Heart left ventricle (tissue), 16 donors: Measurements from ENCODE around the gene DEPDC5. TPM values are rescaled to one million over a fixed set of nuclear protein-coding genes. Genes with fewer than 3 reads are reported as not detected.

Experiments used
- ATAC-seq, 4 donors: fragments of 200-7000 bp; cut with Tn5 transposase; one replicate each; pipeline ENCODE4 v1.9.1; 2020 to 2022; ENCODE audit warnings: moderate library complexity in 4 of 4, mild to moderate bottlenecking in 3 of 4, moderate number of reproducible peaks in 1 of 4
- DNase-seq, 5 donors: peaks; one replicate each; pipeline ENCODE4 v3.0.0-alpha.2; 2020
- H3K27ac ChIP-seq, 12 donors: fragments of 200-600 bp; sonication (generic) in 4 of 12; one replicate each; pipeline versions ENCODE4 v1.5.0 to v1.8.0; 2016 to 2022; ENCODE audit warnings: mild to moderate bottlenecking in 2 of 12
- H3K27me3 ChIP-seq, 9 donors: fragments of 200-600 bp; sonication (generic) in 2 of 9; one replicate each; pipeline versions ENCODE4 v1.5.1 to v1.8.0; 2016 to 2022; ENCODE audit warnings: mild to moderate bottlenecking in 3 of 9
- H3K36me3 ChIP-seq, 9 donors: fragments of 200-600 bp; sonication (generic) in 2 of 9; one replicate each; pipeline versions ENCODE4 v1.5.0 to v1.8.0; 2018 to 2022; ENCODE audit warnings: mild to moderate bottlenecking in 2 of 9
- H3K4me1 ChIP-seq, 12 donors: fragments of 200-600 bp; sonication (generic) in 4 of 12; one replicate each; pipeline versions ENCODE4 v1.5.0 to v1.8.0; 2016 to 2022; ENCODE audit warnings: mild to moderate bottlenecking in 3 of 12
- H3K4me3 ChIP-seq, 12 donors: fragments of 200-600 bp; sonication (generic) in 4 of 12; one replicate each; pipeline versions ENCODE4 v1.5.0 to v1.8.0; 2017 to 2022; ENCODE audit warnings: mild to moderate bottlenecking in 9 of 12, moderate library complexity in 4 of 12
- H3K9me3 ChIP-seq, 12 donors: fragments of 200-600 bp; sonication (generic) in 4 of 12; one replicate each; pipeline versions ENCODE4 v1.5.0 to v1.8.0; 2016 to 2022; ENCODE audit warnings: mild to moderate bottlenecking in 1 of 12
- CTCF ChIP-seq, 12 donors: fragments of 200-600 bp; sonication (generic) in 4 of 12; IDR thresholded peaks; one replicate each; pipeline versions ENCODE4 v1.5.0 to v1.8.0; 2018 to 2022; ENCODE audit warnings: antibody characterized with exemption in 12 of 12, mild to moderate bottlenecking in 5 of 12
- POLR2A ChIP-seq, 2 donors: fragments of 450-650 bp; IDR thresholded peaks; one replicate each; pipeline ENCODE4 v1.6.1; 2017; ENCODE audit warnings: antibody characterized with exemption in 2 of 2, mild to moderate bottlenecking in 2 of 2, moderate library complexity in 2 of 2
- WGBS, 4 donors: extraction: QIAGEN DNeasy Blood & Tissue Kit in 2 of 4; methylation state at CpG; one replicate each; pipeline versions ENCODE4 v1.1.5 to v1.1.7; 2013 to 2018; 5-methylcytosine and 5-hydroxymethylcytosine counted together
- intact Hi-C, 10 donors: fragments of 100-400 bp; cut with DNase I; formaldehyde crosslinking; loops; one replicate each; pipeline versions ENCODE4 v1.11.1 to v1.14.2; 2022
- polyA plus RNA-seq, 2 donors: library from polyadenylated mRNA; stranded (reverse); fragments of 200-250 nt; gene quantifications; one replicate each; pipeline ENCODE4 v1.2.3, GENCODE V29; 2013
- total RNA-seq, 9 donors: library from RNA; depleted of rRNA in 2 of 9; stranded (reverse); fragments of >200 nt in 2 of 9; fragmentation: NEBNext Ultra II Directional in 3 of 9; extraction: Animal tissue kit (Norgen Biotek cat#: 25700) in 3 of 9; gene quantifications; one replicate each; pipeline versions ENCODE4 v1.1.0 to v1.2.4, GENCODE V29; 2016 to 2023
- donor health status: ischemic (EF 13 %, LVEDD 7.1; RV severe dilation, severe dysfunction).
- donor health status: healthy with polysubstance abuse.
- donor health status: DM: no; HTN: yes; CAD: no.
- donor health status: DM: no; HTN: no; CAD: no.
- donor health status: ischemic (EF 25% LVEDD 6.9; RV normal size, moderate dysfunction).
- donor health status: ischemic (EF 25% LVEDD 5.7; RV mildly dilated, moderate dysfunction).
- donor health status: healthy.
- donor health status: DM: yes; HTN: yes; CAD: no.
- donor health status: ischemic (EF 35%, LVEDD 5.7; RV mildly dilated, moderate dysfunction).
- donor health status: nonischemic (EF 11% LVEDD 7.7; RV severe dilation, severe dysfunction).
- donor health status: DM: yes; HTN: yes; CAD: no.
- donor health status: PGD.
- donor health status: ischemic (EF 29% LVEDD 5.4; RV normal size, mild dysfunction).
- donor health status: nonischemic (EF 23%, LVEDD 6.1; RV moderate dilation, normal function).

Gene DEPDC5
- total and polyA plus RNA-seq, 11 donors = 5.7 to 21.4 (median 10.4) TPM

GRCh38 chr22:31954535-31955523 is 201.0 kb downstream of the DEPDC5 start:
- intact Hi-C loops = loop anchor here in 2 of 10 donors (10.0 kb wide), 2 partner anchors 80 to 100 kb away; no protein-coding TSS in a partner anchor
- Histone ChIP-seq H3K9me3 (no peaks in the 10 kb centered on the region), H3K4me3 (no peak overlapping the region), H3K27me3 (no peaks in the 10 kb centered on the region), H3K27ac (peak overlapping the region; percentile 16 to 82 (median 62)), H3K36me3 (peaks cover 0 to 69% (median 37%) of the 10 kb centered on the region in 9 donors), H3K4me1 (peaks cover 7 to 64% (median 52%) of the 10 kb centered on the region in 12 donors)
- peak in 1 of 5 donors; percentile 43 for DNase-seq
- WGBS, 4 donors = 56 to 68% (median 60%) methylated on average over 11 of the region's 11 CpGs
- TF ChIP-seq CTCF (IDR thresholded peaks at IDR 0.05) (no peak), POLR2A (IDR thresholded peaks at IDR 0.05) (no peak)
- peak; percentile 16 to 79 (median 46) for ATAC-seq

GRCh38 chr22:31956360-31956759 is 202.5 kb downstream of the DEPDC5 start:
- TF ChIP-seq CTCF (IDR thresholded peaks at IDR 0.05) = no peak
- TF ChIP-seq POLR2A (IDR thresholded peaks at IDR 0.05) = no peak
- WGBS, 4 donors = 92 to 96% (median 94%) methylated on average over 12 of the region's 12 CpGs
- intact Hi-C loops = loop anchor here in 2 of 10 donors (10.0 kb wide), 2 partner anchors 82 to 102 kb away; no protein-coding TSS in a partner anchor
- Histone ChIP-seq H3K27ac (peak overlapping the region in 1 of 12 donors; percentile 76), H3K9me3 (no peaks in the 10 kb centered on the region), H3K4me1 (peaks cover 5 to 49% (median 37%) of the 10 kb centered on the region in 12 donors), H3K4me3 (no peak overlapping the region), H3K27me3 (no peaks in the 10 kb centered on the region), H3K36me3 (peaks cover 0 to 53% (median 27%) of the 10 kb centered on the region in 9 donors)
- DNase-seq = no peak
- ATAC-seq = no peak

Other genes with a start within 250 kb of the DEPDC5 start
- gene PISD, start 91.8 kb upstream of the DEPDC5 start, total RNA-seq = 10 to 100 TPM; 13.1 to 38.1 (median 17.0) TPM
- 10 to 100 TPM; 12.3 to 17.7 TPM for gene PISD, start 91.8 kb upstream of the DEPDC5 start, polyA plus RNA-seq
- 10 to 100 TPM in 8 of 9 donors, 1 to 10 TPM in 1; 6.6 to 29.1 (median 15.1) TPM for gene PRR14L, start 3.9 kb upstream of the DEPDC5 start, total RNA-seq
- 1 to 10 TPM; 4.3 to 8.0 TPM for gene PRR14L, start 3.9 kb upstream of the DEPDC5 start, polyA plus RNA-seq
- gene YWHAH, start 190.5 kb downstream of the DEPDC5 start, total RNA-seq = 100 to 1,000 TPM in 3 of 9 donors, 10 to 100 TPM in 6; 57.5 to 126 (median 84.1) TPM
- 100 to 1,000 TPM in 1 of 2 donors, 10 to 100 TPM in 1; 47.2 to 111 TPM for gene YWHAH, start 190.5 kb downstream of the DEPDC5 start, polyA plus RNA-seq